HEK293T (cell line): ENCODE measurements around the gene PHYH.
"Not testable (repeated sequence)": the region's sequence is repeated elsewhere in the genome, so short reads cannot be mapped to it uniquely, and the experiment has no call there.

ENCODE experiments used
- CTCF ChIA-PET: fragments of 350-600 bp; formaldehyde crosslinking; extraction: SDS; loops from one replicate; lab custom pipeline; 2021; ENCODE audit warnings: antibody characterized with exemption, inconsistent platforms; lab: Yijun Ruan, JAX
- POLR2A ChIA-PET: fragments of 350-600 bp; formaldehyde crosslinking; extraction: SDS; loops from one replicate; lab custom pipeline; 2020; ENCODE audit warnings: antibody characterized with exemption, inconsistent platforms; lab: Yijun Ruan, JAX
- DNase-seq: peaks from one replicate; pipeline ENCODE4 v3.0.0; 2012; ENCODE audit warnings: mixed read lengths; ENCODE audit errors: extremely low spot score
- ARNT ChIP-seq: fragments of 450-650 bp; IDR thresholded peaks from 2 replicates; pipeline ENCODE4 v1.6.1; 2017; ENCODE audit warnings: mild to moderate bottlenecking
- BHLHE40 ChIP-seq: fragments of 450-650 bp; IDR thresholded peaks from 2 replicates; pipeline ENCODE4 v1.6.1; 2016; ENCODE audit warnings: mild to moderate bottlenecking, moderate library complexity, borderline replicate concordance
- CTBP1 ChIP-seq: fragments of 450-650 bp; IDR thresholded peaks from 2 replicates; pipeline ENCODE4 v1.6.1; 2016; ENCODE audit warnings: borderline replicate concordance
- ELF4 ChIP-seq: fragments of 450-650 bp; IDR thresholded peaks from 2 replicates; pipeline ENCODE4 v1.6.1; 2017; ENCODE audit warnings: antibody characterized with exemption
- FOXA1 ChIP-seq: fragments of 450-650 bp; IDR thresholded peaks from 2 replicates; pipeline ENCODE4 v1.6.1; 2016; ENCODE audit warnings: mild to moderate bottlenecking
- FOXK2 ChIP-seq: fragments of 450-650 bp; IDR thresholded peaks from 2 replicates; pipeline ENCODE4 v1.6.1; 2016; ENCODE audit warnings: mild to moderate bottlenecking
- FOXM1 ChIP-seq: fragments of 450-650 bp; IDR thresholded peaks from 2 replicates; pipeline ENCODE4 v1.6.1; 2017; ENCODE audit warnings: mild to moderate bottlenecking, borderline replicate concordance
- HDGF ChIP-seq: fragments of 450-650 bp; IDR thresholded peaks from 2 replicates; pipeline ENCODE4 v1.6.1; 2017; ENCODE audit warnings: antibody characterized with exemption, borderline replicate concordance
- L3MBTL2 ChIP-seq: fragments of 450-650 bp; conservative IDR thresholded peaks from 2 replicates; pipeline ENCODE4 v1.6.1; 2016; ENCODE audit warnings: mild to moderate bottlenecking
- LEF1 ChIP-seq: fragments of 450-650 bp; IDR thresholded peaks from 2 replicates; pipeline ENCODE4 v1.6.1; 2017; ENCODE audit warnings: mild to moderate bottlenecking, borderline replicate concordance
- NFRKB ChIP-seq: fragments of 450-650 bp; IDR thresholded peaks from 2 replicates; pipeline ENCODE4 v1.6.1; 2016; ENCODE audit warnings: mild to moderate bottlenecking, moderate library complexity
- SP1 ChIP-seq: fragments of 450-650 bp; IDR thresholded peaks from 2 replicates; pipeline ENCODE4 v1.6.1; 2017
- SUZ12 ChIP-seq: fragments of 450-650 bp; IDR thresholded peaks from 2 replicates; pipeline ENCODE4 v1.6.1; 2016; ENCODE audit warnings: mild to moderate bottlenecking
- TARDBP ChIP-seq: fragments of 450-650 bp; IDR thresholded peaks from 2 replicates; pipeline ENCODE4 v1.6.1; 2016
- ZNF384 ChIP-seq: fragments of 450-650 bp; IDR thresholded peaks from 2 replicates; pipeline ENCODE4 v1.6.1; 2016
- TF ChIP-seq, protein P1 (sequence below): fragments of 450-650 bp; IDR thresholded peaks from 2 replicates; pipeline ENCODE4 v1.6.1; 2016

PHYH gene

GRCh38 chr10:13276749-13277365 is 23.0 kb downstream of the PHYH start:
- DNase-seq: no peak
- ChIA-PET CTCF (no interaction called here), POLR2A (interaction anchor here (1.6 kb wide), 1 partner anchor 23 kb away, joined by 6 read pairs; the partner anchor contains the start of gene PHYH)
- TF ChIP-seq FOXM1 (no peak), ARNT (no peak), FOXA1 (no peak), NFRKB (no peak), ELF4 (no peak), SUZ12 (no peak), TARDBP (no peak), SP1 (no peak), CTBP1 (no peak), HDGF (no peak)
- TF ChIP-seq, protein P1, sequence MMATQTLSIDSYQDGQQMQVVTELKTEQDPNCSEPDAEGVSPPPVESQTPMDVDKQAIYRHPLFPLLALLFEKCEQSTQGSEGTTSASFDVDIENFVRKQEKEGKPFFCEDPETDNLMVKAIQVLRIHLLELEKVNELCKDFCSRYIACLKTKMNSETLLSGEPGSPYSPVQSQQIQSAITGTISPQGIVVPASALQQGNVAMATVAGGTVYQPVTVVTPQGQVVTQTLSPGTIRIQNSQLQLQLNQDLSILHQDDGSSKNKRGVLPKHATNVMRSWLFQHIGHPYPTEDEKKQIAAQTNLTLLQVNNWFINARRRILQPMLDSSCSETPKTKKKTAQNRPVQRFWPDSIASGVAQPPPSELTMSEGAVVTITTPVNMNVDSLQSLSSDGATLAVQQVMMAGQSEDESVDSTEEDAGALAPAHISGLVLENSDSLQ: no peak

- CTCF ChIA-PET, DNase-seq: not testable (repeated sequence)
- POLR2A ChIA-PET: interaction anchor here (1.6 kb wide), 1 partner anchor 23 kb away, joined by 6 read pairs; the partner anchor contains the start of gene PHYH
Observed at GRCh38 chr10:13276146-13276545, 23.7 kb downstream of the PHYH start.

GRCh38 chr10:13272164-13272571 is 27.7 kb downstream of the PHYH start:
- no peak for DNase-seq
- ChIA-PET CTCF (no interaction called here), POLR2A (interaction anchor here (0.9 to 1.0 kb wide), 2 partner anchors 29 to 30 kb away, joined by 3 to 4 read pairs; no protein-coding TSS in a partner anchor)
- TF ChIP-seq ZNF384 (no peak), FOXK2 (no peak), LEF1 (no peak), NFRKB (no peak), CTBP1 (no peak), FOXM1 (no peak)
- TF ChIP-seq, protein P1: no peak

DNA sequence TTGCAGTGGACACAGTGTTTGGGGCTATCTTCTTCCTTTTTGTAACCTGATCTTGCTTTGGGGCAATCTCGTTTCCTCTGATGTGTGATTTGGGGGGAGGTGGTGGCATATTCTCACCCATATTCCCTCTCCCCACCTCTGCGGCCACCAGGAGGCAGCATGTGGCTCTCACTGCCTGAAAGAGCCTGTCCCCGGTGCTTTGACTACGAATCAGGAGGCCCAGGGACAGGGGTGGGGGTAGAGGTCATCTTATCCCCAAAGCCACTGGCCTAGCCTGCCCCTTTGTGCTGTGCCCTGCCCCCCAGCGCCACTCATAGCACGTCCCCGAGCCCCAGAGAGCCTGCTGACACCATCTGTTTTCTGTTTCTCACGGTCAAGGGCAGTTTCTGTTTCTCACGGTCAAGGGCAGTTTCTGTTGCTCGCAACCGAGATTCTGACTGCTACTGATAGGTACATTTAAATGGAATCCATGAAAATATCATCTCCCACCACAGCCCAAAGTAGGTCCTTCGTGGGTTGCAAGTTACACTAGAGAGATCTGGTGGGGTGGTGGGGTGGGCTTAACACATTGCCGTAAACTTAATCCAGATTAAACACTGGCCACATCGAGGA is 28.2 kb downstream of the PHYH start:
- POLR2A ChIA-PET: interaction anchor here (0.9 kb wide), 1 partner anchor 29 kb away, joined by 3 read pairs; no protein-coding TSS in a partner anchor
- peak; percentile 67 for DNase-seq
- TF ChIP-seq ELF4: no peak
- no peak for TF ChIP-seq CTBP1
- TF ChIP-seq SP1: no peak
- TF ChIP-seq BHLHE40: no peak
- TF ChIP-seq TARDBP: no peak
- CTCF ChIA-PET: no interaction called here

DNA sequence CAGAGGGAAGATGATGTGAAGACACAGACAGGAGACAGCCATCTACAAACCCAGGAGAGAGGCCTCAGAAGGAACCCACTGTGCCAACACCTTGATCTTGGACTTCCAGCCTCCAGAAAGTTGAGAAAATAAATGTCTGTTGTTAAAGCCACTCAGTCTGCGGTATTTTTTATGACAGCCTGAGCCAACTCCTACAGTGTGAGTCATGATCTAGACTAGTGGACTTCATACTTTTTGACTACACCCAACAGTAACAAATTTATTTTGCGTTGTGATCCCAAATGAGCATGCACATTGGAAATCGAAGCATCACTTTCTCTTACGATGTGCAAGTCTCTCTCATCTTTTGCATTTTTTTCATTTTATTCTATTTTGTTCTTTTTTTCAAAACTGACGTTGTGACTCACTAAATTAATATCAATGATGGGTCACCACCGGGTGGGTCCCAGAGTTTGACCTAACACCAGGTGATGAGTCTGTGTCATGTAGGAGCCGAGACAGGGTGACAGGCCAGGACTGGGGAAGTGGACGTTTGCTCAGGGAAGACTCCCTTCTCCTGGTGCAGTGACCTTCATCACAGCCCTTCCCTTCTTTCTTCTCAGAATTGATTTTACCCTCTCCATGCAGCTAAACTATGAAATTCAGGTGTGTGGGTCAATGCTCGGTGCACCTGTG is 28.9 kb downstream of the PHYH start:
- DNase-seq: no peak
- ChIA-PET POLR2A (interaction anchor here (0.5 kb wide), 1 partner anchor 165 kb away, joined by 3 read pairs; no protein-coding TSS in a partner anchor), CTCF (no interaction called here)
- TF ChIP-seq FOXM1 (no peak), BHLHE40 (no peak), ARNT (no peak), NFRKB (no peak), CTBP1 (no peak), SP1 (no peak), L3MBTL2 (no peak), SUZ12 (no peak), ELF4 (no peak), HDGF (no peak), TARDBP (no peak), LEF1 (no peak), FOXK2 (no peak), ZNF384 (no peak), FOXA1 (no peak)
- TF ChIP-seq, protein P1: no peak

- TF ChIP-seq, protein P1: no peak
- no peak for TF ChIP-seq FOXK2
- no peak for TF ChIP-seq L3MBTL2
- TF ChIP-seq FOXA1: no peak
- no peak for TF ChIP-seq ZNF384
- TF ChIP-seq FOXM1: no peak
- CTCF ChIA-PET: no interaction called here
- POLR2A ChIA-PET: no interaction called here
- DNase-seq: no peak
Observed at GRCh38 chr10:13268841-13269240, 31.0 kb downstream of the PHYH start.
